Activated CD8-positive, alpha-beta T cell treated with anti-CD3 and anti-CD28 coated beads for 36 hours (primary cell): ENCODE data around the gene CEP128. TPM values are rescaled to one million over a fixed set of nuclear protein-coding genes. Genes with fewer than 3 reads are reported as not detected.

Experiments used
- ATAC-seq: fragments of 200-7000 bp; cut with Tn5 transposase; one replicate; pipeline ENCODE4 v1.10.0; 2021; ENCODE audit warnings: mild to moderate bottlenecking, moderate library complexity
- CTCF ChIA-PET: fragments of 350-600 bp; sonication (Branson Sonifier 250); formaldehyde crosslinking; loops from one replicate; lab custom pipeline; 2021; ENCODE audit warnings: antibody characterized with exemption; lab: Charles Lee
- POLR2A ChIA-PET: fragments of 350-600 bp; sonication (Branson Sonifier 250); formaldehyde crosslinking; loops from one replicate; lab custom pipeline; 2021; ENCODE audit warnings: antibody characterized with exemption; lab: Charles Lee
- DNase-seq: peaks from one replicate; pipeline ENCODE4 v3.0.0-alpha.2; 2020
- H3K27ac Mint-ChIP-seq: one replicate; pipeline ENCODE4 v1.8.0; 2021; ENCODE audit warnings: mild to moderate bottlenecking, mixed read lengths
- H3K27me3 Mint-ChIP-seq: one replicate; pipeline ENCODE4 v1.8.0; 2021; ENCODE audit warnings: mixed read lengths
- H3K36me3 Mint-ChIP-seq: one replicate; pipeline ENCODE4 v1.8.0; 2021; ENCODE audit warnings: low read depth, mixed read lengths
- H3K4me1 Mint-ChIP-seq: one replicate; pipeline ENCODE4 v1.8.0; 2021; ENCODE audit warnings: low read depth, mixed read lengths
- H3K4me3 Mint-ChIP-seq: one replicate; pipeline ENCODE4 v1.8.0; 2021; ENCODE audit warnings: mild to moderate bottlenecking, moderate library complexity, mixed read lengths
- H3K9me3 Mint-ChIP-seq: one replicate; pipeline ENCODE4 v1.8.0; 2021; ENCODE audit warnings: mixed read lengths
- CTCF ChIP-seq: fragments of 200-600 bp; IDR thresholded peaks from one replicate; pipeline ENCODE4 v1.8.0; 2022; ENCODE audit warnings: antibody characterized with exemption, mild to moderate bottlenecking
- intact Hi-C: fragments of 100-400 bp; cut with micrococcal nuclease; formaldehyde crosslinking; loops from one replicate; pipeline ENCODE4 v1.10.0; 2022
- total RNA-seq, 2 experiments: library from RNA; stranded (reverse); gene quantifications; one replicate each; pipeline ENCODE4 v1.2.3, GENCODE V29; 2021

CEP128 gene
- total RNA-seq, 2 experiments from 2014 or later = 21.6 to 22.5 TPM

DNA sequence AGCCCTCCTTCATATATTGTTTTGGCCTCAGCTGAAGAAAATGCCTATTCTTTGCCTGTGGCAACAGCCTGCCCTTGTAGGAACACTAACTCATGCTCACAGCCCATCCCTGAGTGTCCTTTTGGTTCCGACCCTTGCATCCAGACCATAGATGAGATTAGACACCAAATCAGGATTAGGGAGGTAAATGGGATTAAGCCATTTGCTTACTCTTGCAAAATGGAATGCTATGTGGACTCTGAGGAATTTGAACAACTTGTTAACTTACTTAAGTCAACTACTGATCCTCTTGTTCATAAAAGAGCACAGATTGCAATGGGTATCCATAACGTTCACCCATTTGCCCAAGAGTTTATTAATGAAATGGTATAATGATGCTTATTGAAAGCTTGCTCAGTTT, 41.2 kb upstream of the CEP128 start:
- H3K27ac Mint-ChIP-seq = no peak overlapping the region
- no peaks in the 10 kb centered on the region for H3K9me3 Mint-ChIP-seq
- peaks cover 9% of the 10 kb centered on the region for H3K4me1 Mint-ChIP-seq
- intact Hi-C loops = no loop called here
- no peaks in the 10 kb centered on the region for H3K36me3 Mint-ChIP-seq
- POLR2A ChIA-PET = no interaction called here
- peaks cover 9% of the 10 kb centered on the region for H3K27me3 Mint-ChIP-seq
- no peak for TF ChIP-seq CTCF
- DNase-seq (no peak), ATAC-seq (no peak)
- H3K4me3 Mint-ChIP-seq = no peak overlapping the region
- CTCF ChIA-PET = interaction anchor here (12.4 kb wide), 1 partner anchor 25 kb away, joined by 194 read pairs; the partner anchor contains the start of gene TSHR

DNA sequence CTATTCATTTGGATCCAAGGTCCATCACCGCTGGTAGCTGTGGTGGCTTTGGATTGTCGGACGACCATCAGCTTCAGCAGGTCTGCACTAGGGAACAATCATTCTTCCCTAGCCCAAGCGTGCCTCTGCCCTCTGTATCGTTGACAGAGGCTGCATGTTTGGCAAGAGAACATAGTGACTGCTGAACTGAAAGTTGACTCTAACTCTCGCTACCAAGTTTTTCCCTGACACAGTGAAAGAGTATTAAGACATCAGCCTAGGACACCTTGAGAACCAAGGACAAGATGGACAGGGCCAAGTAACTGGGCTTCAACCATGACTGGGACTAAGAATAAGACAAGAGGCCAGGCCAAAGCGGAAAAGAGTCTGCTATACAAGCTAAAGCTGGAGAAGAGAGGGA, 40.1 kb upstream of the CEP128 start:
- no peak for DNase-seq
- ATAC-seq = no peak
- ChIA-PET CTCF (interaction anchor here (12.4 kb wide), 1 partner anchor 24 kb away, joined by 194 read pairs; the partner anchor contains the start of gene TSHR), POLR2A (no interaction called here)
- H3K27me3 Mint-ChIP-seq = peaks cover 9% of the 10 kb centered on the region
- no peaks in the 10 kb centered on the region for H3K9me3 Mint-ChIP-seq
- no peak overlapping the region for H3K27ac Mint-ChIP-seq
- intact Hi-C loops = no loop called here
- H3K36me3 Mint-ChIP-seq = no peaks in the 10 kb centered on the region
- TF ChIP-seq CTCF = no peak
- H3K4me1 Mint-ChIP-seq = peaks cover 9% of the 10 kb centered on the region
- H3K4me3 Mint-ChIP-seq = no peak overlapping the region

GRCh38 chr14:80981156-80981555, 39.6 kb upstream of the CEP128 start:
- Mint-ChIP-seq H3K4me3 (no peak overlapping the region), H3K4me1 (peaks cover 9% of the 10 kb centered on the region), H3K9me3 (no peaks in the 10 kb centered on the region), H3K36me3 (no peaks in the 10 kb centered on the region), H3K27me3 (peaks cover 9% of the 10 kb centered on the region), H3K27ac (no peak overlapping the region)
- DNase-seq (no peak), ATAC-seq (no peak)
- ChIA-PET POLR2A (no interaction called here), CTCF (interaction anchor here (12.4 kb wide), 1 partner anchor 23 kb away, joined by 194 read pairs; the partner anchor contains the start of gene TSHR)
- no peak for TF ChIP-seq CTCF
- intact Hi-C loops = no loop called here

GRCh38 chr14:80979951-80980350, 38.4 kb upstream of the CEP128 start:
- Mint-ChIP-seq H3K4me1 (peaks cover 9% of the 10 kb centered on the region), H3K36me3 (no peaks in the 10 kb centered on the region), H3K27me3 (peaks cover 5% of the 10 kb centered on the region), H3K9me3 (no peaks in the 10 kb centered on the region), H3K4me3 (no peak overlapping the region), H3K27ac (no peak overlapping the region)
- ChIA-PET POLR2A (no interaction called here), CTCF (interaction anchor here (0.6 to 12.4 kb wide), 2 partner anchors 7 to 22 kb away, joined by 3 to 194 read pairs; partner anchors contain the start of gene TSHR)
- no peak for TF ChIP-seq CTCF
- intact Hi-C loops = no loop called here
- ATAC-seq = no peak
- DNase-seq = no peak

GRCh38 chr14:80978403-80978802, 36.9 kb upstream of the CEP128 start:
- Mint-ChIP-seq H3K27ac (no peak overlapping the region), H3K4me3 (no peak overlapping the region)
- POLR2A ChIA-PET = no interaction called here

More at GRCh38 chr14:80978403-80978802, 36.9 kb upstream of the CEP128 start:
- H3K4me1 Mint-ChIP-seq = peaks cover 14% of the 10 kb centered on the region
- CTCF ChIA-PET = interaction anchor here (1.2 to 9.5 kb wide), 3 partner anchors 9 to 23 kb away, joined by 5 to 107 read pairs (median 10); partner anchors contain the start of gene TSHR
- TF ChIP-seq CTCF = no peak
- H3K27me3 Mint-ChIP-seq = peaks cover 6% of the 10 kb centered on the region
- H3K36me3 Mint-ChIP-seq = no peaks in the 10 kb centered on the region
- no peak for DNase-seq
- no peaks in the 10 kb centered on the region for H3K9me3 Mint-ChIP-seq
- peak; percentile 51 for ATAC-seq
- intact Hi-C loops = no loop called here
